Right lobe of liver (tissue), 4 donors: ENCODE data around the gene RBPMS2.

Experiments
- POLR2A ChIP-seq: fragments of 450-650 bp; IDR thresholded peaks from one replicate; pipeline ENCODE4 v1.6.1; 2017; ENCODE audit warnings: antibody characterized with exemption, mild to moderate bottlenecking
- TF ChIP-seq, protein P1 (sequence below), 4 donors: fragments of 200-600 bp in 3 of 4; fragments of 450-650 bp in 1 of 4; IDR thresholded peaks; one replicate each; pipeline versions ENCODE4 v1.5.1 to v1.8.0; 2016 to 2022; ENCODE audit warnings: antibody characterized with exemption in 4 of 4, mild to moderate bottlenecking in 2 of 4
- donor health status: DM: no; HTN: no; CAD: no.
- donor health status: DM: no; HTN: no; CAD: no.
- donor health status: DM: no; HTN: yes; CAD: no.

GRCh38 chr15:64746921-64747320 lies 28.5 kb downstream of the RBPMS2 start:
- TF ChIP-seq, protein P1, sequence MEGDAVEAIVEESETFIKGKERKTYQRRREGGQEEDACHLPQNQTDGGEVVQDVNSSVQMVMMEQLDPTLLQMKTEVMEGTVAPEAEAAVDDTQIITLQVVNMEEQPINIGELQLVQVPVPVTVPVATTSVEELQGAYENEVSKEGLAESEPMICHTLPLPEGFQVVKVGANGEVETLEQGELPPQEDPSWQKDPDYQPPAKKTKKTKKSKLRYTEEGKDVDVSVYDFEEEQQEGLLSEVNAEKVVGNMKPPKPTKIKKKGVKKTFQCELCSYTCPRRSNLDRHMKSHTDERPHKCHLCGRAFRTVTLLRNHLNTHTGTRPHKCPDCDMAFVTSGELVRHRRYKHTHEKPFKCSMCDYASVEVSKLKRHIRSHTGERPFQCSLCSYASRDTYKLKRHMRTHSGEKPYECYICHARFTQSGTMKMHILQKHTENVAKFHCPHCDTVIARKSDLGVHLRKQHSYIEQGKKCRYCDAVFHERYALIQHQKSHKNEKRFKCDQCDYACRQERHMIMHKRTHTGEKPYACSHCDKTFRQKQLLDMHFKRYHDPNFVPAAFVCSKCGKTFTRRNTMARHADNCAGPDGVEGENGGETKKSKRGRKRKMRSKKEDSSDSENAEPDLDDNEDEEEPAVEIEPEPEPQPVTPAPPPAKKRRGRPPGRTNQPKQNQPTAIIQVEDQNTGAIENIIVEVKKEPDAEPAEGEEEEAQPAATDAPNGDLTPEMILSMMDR (IDR thresholded peaks at IDR 0.05): no peak
- TF ChIP-seq POLR2A: no peak
